ENCODE results near the gene MROH9.
A peak's percentile ranks its signal among the peaks of the same experiment; 100 is the strongest.
"Not testable (repeated sequence)": the region's sequence is repeated elsewhere in the genome, so short reads cannot be mapped to it uniquely, and the experiment has no call there.

MROH9 gene

DNA sequence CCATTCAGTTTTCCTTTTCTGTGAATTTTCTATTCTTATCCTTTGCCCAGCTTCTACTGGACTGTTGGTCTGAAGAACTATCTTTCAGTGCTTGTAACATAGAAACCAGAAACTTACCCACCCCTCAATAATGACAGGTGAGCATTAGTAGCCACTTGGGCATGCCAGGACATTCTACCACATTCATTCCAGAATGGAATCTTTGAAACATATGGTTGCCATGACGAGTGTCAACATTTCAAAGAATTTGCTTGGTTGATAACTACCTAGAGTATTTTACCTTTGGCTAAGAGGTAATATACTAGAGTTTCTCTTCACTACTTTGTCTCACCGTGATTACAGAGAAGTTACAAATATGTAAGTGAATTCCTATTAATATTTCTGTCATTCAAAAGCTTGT, at the start of gene MROH9:
Gene MROH9, plus strand, starts transcription at position 304 of the 400 bp plus-strand sequence. CDS start 10,023 bp downstream, outside the sequence.
- no peak for DNase-seq

DNA sequence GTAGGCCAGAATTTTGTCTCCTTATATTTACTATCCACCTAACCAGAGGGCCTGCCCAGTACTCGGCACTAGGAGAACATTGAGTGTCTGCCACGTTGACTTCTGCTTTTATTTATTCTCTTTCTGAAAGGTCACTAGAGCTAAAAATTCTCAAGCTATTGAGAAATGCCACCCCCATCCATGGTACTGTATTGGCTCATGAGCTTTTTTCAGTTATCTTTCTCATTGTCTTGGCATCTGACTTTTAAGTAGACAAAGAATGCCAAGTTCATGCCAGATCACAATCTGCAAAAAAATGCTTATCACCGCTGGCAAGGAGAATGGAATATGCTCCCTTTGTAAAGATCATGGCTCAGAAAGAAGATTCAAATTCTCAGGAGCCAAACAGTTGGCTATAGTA, 49.8 kb upstream of the MROH9 start:
- DNase-seq, result no peak

- no peak for DNase-seq
These were observed 48.9 kb upstream of the MROH9 start for GRCh38 chr1:170886460-170886859.

DNA sequence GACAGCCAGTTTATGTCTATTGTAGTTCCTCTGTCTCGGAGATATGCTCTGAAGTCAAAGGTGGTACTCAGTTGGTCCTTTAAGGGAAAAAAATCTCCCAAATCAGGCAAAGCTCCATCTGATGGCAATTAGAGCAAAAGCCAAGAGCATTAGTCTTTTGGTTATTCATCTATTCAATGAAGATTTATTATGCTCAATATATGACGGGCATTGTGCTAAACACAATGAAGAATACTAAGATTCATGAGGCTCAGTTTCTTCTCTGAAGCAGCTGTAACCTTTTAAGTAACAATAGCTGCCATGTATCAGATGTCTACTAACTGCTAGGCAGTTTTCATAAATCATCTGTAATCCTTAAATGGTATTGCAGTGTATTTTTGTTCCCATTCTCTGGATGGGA, 47.6 kb upstream of the MROH9 start:
- no peak for DNase-seq

GRCh38 chr1:170891872-170892271, 43.5 kb upstream of the MROH9 start:
- no peak for DNase-seq

GRCh38 chr1:170893655-170894297, 41.6 kb upstream of the MROH9 start:
- no peak for DNase-seq

DNA sequence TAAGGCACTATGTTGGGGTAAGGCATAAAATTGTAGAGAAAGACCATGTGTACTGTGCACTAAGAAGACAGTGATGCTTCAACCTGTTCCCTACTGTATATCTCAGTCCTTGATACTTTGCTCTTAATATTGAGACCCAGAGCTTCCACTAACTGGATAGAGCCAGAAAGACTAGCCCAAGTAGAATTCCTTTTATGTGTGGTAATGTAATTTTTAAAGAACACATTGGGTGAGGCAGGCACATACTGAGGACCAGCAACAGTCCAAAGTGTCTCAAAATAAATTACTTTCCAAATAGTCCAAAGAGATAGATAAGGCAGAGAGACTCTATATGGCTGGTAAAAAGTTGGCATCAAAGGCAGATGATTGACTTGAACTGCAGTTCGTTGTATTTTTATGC, 31.4 kb upstream of the MROH9 start:
- DNase-seq, result no peak

DNA sequence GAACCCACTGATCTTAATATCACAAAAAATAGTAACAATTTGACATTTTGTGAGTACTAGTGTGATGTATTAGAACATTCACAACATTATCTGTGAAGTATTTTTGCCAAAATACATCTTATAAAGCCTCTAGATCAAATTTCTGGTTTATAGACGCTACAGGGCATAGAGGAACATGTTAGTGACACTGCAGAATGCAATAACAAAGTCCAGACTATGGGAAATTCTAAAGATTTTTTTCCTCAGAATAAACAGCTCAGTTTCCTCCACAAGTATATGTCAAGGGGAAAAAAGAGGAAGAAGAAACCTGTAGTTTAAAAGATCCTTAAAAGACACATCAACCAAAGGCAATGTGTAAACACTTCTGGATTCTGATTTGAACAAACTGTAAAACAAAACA, 26.4 kb upstream of the MROH9 start:
- DNase-seq, result no peak

DNA sequence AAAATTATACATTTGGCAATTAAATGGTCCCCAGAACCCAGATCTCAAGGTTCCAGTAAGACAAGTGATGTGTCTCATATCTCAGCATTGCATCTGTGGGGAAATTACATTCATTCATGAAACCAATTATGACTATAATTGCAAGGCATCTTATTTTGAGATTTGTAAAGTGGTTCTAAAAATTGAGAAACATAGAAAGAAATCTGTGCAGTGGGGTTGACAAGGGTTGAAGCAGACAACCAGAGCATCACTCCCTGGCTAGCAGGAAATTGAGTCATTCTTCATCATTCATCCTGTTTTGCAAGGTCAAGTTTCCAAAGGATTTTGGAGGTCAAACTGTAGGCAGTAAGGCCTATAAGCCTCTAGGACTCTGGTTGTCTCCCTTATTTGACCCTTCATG, 25.1 kb upstream of the MROH9 start:
- DNase-seq, result no peak

DNA sequence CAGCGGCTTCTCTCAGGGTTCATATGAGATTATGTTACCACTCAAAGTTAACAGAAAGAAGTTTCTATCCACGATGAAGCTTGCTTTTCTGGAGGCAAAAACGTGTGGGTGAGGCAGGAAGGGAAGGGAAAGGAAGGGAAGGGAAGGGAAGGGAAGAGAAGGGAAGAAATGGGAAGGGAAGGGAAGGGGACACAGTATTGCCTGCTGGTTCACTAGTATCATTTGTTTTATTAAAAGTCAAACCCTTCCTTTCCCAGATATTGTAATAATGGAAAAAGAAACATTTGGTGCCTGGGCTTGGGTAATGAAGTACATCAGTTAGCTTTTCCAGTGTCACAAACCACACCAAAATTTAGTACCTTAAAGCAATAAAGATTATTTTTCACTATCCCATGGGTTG, 18.0 kb upstream of the MROH9 start:
- no peak for DNase-seq

- not testable (repeated sequence) for DNase-seq
These were observed 10.7 kb upstream of the MROH9 start for GRCh38 chr1:170924656-170925055.

- DNase-seq, result no peak
These were observed 7.1 kb upstream of the MROH9 start for GRCh38 chr1:170927955-170928840.

- DNase-seq, result no peak
These were observed 5.9 kb upstream of the MROH9 start for GRCh38 chr1:170929412-170929834.

DNA sequence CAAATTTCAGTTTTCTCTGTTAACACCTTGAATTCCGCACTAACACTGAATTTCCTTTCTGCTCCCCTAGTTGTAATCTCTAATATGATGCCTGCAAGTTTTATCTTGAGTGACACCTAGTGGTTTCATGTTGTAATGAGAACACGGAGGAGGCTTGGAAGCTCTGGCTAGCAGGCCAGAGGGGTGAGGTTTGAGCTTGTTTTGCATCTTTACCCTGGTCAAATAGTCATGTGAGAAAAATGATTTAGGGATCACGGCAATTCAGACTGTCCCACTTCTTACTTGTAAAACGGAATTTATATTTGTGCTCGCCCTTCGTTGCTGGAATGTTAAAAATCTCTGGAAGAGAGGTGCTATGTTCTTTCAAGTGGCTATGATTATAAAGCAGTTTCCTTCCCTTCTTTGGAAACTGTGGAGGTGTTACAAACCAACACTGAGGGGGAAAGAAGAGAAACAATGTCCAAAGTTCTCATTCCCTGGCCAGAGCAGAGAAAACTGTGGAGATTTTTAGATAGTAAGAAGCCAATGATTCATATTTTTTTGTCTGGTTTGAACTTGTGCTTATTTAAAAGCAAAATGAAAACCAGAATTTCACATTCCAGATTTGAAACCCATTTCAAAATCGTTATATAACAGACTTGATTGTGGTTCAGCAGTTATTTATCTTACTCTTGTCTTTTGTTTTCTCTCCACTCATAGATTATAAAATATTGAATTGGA, 5.3 kb upstream of the MROH9 start:
- DNase-seq, result peak; percentile 8

DNA sequence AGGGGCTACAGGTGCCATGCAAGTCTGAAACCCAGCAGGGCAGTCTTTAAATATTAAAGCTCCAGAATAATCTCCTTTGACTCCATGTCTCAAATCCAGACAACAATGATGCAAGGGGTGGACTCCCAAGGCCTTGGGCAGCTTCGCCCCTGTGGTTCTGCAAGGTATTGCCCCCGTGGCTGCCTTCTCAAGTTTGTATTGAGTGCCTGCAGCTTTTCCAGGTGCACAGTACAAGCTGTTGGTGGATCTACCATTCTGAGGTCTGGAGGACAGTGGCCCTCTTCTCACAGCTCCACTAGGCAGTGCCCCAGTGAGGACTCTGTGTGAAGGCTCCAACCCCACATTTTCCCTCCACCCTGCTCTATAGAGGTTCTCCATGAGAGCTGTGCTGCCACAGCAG, 3.7 kb upstream of the MROH9 start:
- no peak for DNase-seq

DNA sequence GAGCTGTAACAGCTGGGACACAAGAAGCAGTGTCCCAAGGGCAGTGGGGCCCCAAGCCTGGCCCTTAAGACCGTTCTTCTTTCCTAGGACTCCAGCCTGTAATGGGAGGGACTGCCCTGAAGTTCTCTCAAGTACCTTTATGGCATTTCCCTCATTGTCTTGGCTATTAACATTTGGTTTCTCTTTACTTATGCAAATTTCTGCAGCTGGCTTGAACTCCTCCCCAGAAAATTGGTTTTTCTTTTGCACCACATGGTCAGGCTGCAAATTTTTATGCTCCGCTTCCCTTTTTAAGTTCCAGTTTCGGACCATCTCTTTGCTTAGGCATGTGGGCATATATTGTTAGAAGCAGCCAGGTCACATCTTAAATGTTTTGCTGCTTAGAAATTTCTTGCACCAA, 3.1 kb upstream of the MROH9 start:
- DNase-seq, result no peak

DNA sequence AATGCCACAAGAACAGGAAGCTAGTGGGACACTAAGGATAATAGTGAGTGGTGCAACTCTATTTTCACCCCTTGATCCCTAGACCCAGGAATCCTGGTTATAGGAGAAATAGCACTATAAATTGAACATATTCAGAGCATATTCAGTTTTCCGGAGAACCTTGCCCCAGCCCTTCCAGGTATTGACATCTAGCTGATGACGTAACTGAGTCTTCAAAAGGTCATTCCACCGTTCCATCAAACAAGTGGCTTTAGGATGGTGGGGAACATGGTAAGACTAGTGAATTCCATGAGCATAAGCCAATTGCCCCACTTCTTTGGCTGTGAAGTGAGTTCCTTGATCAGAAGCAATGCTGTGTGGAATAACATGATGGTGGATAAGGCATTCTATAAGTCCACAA, 2.9 kb downstream of the MROH9 start:
- no peak for DNase-seq

DNA sequence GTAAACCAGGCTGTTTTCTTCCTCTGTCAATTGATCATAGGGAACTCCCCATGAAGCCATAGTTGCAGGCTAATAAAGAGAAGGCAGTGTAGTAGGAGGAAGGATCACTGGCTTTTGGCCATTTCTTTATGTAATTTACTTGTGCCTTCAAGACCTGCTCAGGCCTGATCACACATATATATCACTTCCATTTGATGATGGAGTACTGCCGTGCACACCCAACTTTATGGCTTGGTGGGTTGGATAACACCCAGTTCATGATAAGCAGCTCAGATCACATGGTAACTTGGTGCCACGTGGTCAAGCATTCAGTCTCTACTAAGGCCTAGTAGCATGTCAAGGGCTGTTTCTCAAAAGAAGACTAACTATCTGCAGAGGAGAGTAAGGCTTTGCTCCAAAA, 4.1 kb downstream of the MROH9 start:
- DNase-seq, result no peak

GRCh38 chr1:170951744-170952143, 16.4 kb downstream of the MROH9 start:
- DNase-seq, result not testable (repeated sequence)

- DNase-seq, result no peak
These were observed 24.1 kb downstream of the MROH9 start for GRCh38 chr1:170959385-170959784.

GRCh38 chr1:170964506-170964905, 29.2 kb downstream of the MROH9 start:
- DNase-seq, result no peak

DNA sequence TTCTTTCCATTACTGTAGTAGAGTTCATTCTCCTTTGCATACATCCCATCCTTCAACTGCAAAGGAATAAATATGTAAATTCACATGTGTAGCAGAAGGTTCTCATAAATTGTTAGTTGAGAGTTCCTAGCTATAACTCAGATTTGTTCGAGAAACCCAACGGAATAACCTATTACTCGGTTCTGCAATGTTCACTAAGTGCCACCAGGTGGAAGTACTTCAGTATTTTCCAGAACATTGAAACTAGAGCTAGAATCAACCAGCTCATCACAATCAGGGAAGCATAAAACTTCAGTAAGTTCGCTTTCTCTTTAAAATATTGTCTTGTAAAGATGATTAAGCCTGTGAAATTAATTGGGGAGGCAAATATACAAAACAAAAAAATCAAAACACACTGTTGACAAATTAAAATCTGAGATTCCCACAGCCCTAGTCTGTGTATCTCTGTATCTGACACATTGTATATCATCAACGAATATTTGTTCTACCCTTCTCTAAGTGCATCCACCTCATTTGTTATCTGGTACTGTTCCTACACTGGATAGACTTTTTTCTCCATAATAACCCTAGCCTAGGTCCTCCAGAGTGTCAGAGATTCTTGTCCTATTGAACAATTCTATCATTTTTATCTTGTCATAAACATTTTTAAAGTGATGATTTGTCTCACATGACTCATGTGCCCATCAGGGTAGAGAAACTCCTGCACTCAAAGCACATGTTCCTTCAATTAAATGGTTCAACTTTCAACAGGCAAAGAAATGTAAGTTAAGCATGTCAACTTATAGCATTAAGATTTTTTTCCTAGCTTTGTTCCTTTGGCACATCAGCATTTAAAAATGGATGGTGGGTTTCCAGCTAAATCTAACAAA, 31.9 kb downstream of the MROH9 start:
- DNase-seq, result no peak

GRCh38 chr1:170970256-170970655, 34.9 kb downstream of the MROH9 start:
- DNase-seq, result no peak
